Duodenal mucosa (tissue), 2 donors: Measurements from ENCODE around the gene STPG4.
"Not testable (repeated sequence)": the region's sequence is repeated elsewhere in the genome, so short reads cannot be mapped to it uniquely, and the experiment has no call there.

Source experiments
- H3K27ac ChIP-seq: one replicate; pipeline ENCODE4 v1.7.0; 2013; ENCODE audit warnings: low read depth, low read length
- H3K27me3 ChIP-seq, 2 donors: one replicate each; pipeline ENCODE4 v1.7.0; 2013; ENCODE audit warnings: low read length in 2 of 2, control low read depth in 1 of 2; ENCODE audit not compliant: insufficient read depth in 2 of 2, control insufficient read depth in 1 of 2
- H3K36me3 ChIP-seq, 2 donors: one replicate each; pipeline ENCODE4 v1.7.0; 2013; ENCODE audit warnings: low read length in 2 of 2, control low read depth in 1 of 2; ENCODE audit not compliant: insufficient read depth in 2 of 2, control insufficient read depth in 1 of 2
- H3K4me1 ChIP-seq, 2 donors: one replicate each; pipeline ENCODE4 v1.7.0; 2013; ENCODE audit warnings: low read length in 2 of 2, control low read depth in 1 of 2; ENCODE audit not compliant: insufficient read depth in 2 of 2, control insufficient read depth in 1 of 2
- H3K4me3 ChIP-seq, 2 donors: one replicate each; pipeline ENCODE4 v1.7.0; 2013; ENCODE audit warnings: low read length in 2 of 2, low read depth in 1 of 2
- H3K9ac ChIP-seq, 2 donors: one replicate each; pipeline ENCODE4 v1.7.0; 2013; ENCODE audit warnings: low read length in 2 of 2, low read depth in 1 of 2
- H3K9me3 ChIP-seq, 2 donors: one replicate each; pipeline ENCODE4 v1.7.0; 2013; ENCODE audit warnings: low read length in 2 of 2, control low read depth in 1 of 2; ENCODE audit not compliant: control insufficient read depth in 1 of 2

Gene STPG4

DNA sequence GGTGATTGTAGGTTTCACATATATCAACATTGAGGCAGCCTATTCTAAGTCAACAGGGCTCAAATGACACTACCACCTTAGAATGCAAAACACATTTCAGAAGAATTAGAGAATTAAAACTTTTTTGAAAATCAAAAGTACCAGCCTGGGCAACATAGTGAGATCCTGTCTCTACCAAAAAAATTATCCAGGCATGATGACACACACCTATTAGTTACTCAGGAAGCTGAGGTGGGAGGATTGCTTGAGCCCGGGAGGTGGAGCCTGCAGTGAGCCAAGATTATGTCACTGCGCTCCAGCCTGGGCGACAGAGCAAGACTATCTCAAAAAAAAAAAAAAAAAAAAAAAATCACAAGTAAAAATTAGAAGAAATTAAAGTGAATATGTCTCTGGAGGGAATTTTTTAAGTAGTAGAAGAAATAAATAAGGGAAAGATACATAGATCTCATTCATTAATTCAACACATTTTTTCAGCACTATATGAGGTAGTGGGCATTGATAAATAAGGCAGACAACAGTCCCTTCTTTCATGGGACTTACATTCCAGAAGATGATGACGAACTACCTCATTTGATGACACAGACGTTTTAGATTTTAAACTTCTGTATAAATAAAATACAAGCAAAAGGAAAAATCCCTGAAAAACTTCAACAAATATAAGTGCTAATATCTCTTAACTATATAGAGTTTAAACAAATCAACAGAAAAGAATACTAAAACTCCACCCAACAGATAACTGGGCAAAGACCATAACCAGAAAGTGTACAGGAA is 42.3 kb downstream of the STPG4 start:
- no peaks in the 10 kb centered on the region for H3K27me3 ChIP-seq
- no peak overlapping the region for H3K4me3 ChIP-seq
- H3K27ac ChIP-seq: no peak overlapping the region

DNA sequence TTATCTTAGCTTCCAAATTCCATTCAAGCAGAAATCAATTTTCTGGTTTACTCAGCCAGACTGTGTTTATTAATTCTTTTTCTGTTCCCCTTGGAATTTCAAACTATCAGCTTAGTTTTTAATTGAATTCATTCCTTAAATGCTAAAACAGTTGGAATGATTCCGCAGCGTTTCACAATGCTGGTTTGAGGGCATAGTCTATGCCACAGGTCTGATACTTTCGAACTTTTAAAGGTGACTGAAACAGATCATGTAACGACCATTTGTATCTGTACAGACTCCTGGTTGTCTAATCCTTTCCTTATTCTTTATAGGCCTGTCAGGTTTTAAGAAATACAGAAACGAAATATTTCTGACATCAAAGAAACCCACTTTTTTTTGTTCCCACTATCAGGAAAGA is 45.4 kb downstream of the STPG4 start:
- Histone ChIP-seq H3K27ac (no peak overlapping the region), H3K27me3 (no peaks in the 10 kb centered on the region), H3K36me3 (no peaks in the 10 kb centered on the region), H3K9ac (no peak overlapping the region), H3K4me1 (no peaks in the 10 kb centered on the region), H3K9me3 (no peaks in the 10 kb centered on the region), H3K4me3 (no peak overlapping the region)

More for the DNA sequence above, 42.3 kb downstream of the STPG4 start:
- Histone ChIP-seq H3K36me3 (no peaks in the 10 kb centered on the region), H3K4me1 (no peaks in the 10 kb centered on the region), H3K9me3 (no peaks in the 10 kb centered on the region), H3K9ac (no peak overlapping the region)

DNA sequence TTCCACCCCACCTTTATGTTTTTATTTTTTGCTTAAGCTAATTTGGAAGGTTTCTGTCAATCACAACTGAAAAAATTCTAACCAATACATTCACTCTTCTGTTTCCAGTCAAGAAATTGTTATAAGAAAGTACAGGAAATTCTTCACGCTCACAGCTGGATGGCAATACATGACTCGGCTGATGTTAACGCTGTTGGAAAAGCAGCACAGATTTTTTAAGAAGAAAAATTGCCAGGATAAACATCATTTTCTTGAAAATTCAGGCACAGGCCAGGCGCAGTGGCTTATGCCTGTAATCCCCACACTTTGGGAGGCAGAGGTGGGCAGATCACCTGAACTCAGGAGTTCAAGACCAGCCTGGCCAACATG is 46.1 kb downstream of the STPG4 start:
- no peak overlapping the region for H3K27ac ChIP-seq
- H3K4me3 ChIP-seq: no peak overlapping the region
- no peaks in the 10 kb centered on the region for H3K27me3 ChIP-seq
- no peaks in the 10 kb centered on the region for H3K9me3 ChIP-seq
- no peak overlapping the region for H3K9ac ChIP-seq
- no peaks in the 10 kb centered on the region for H3K36me3 ChIP-seq
- no peaks in the 10 kb centered on the region for H3K4me1 ChIP-seq

DNA sequence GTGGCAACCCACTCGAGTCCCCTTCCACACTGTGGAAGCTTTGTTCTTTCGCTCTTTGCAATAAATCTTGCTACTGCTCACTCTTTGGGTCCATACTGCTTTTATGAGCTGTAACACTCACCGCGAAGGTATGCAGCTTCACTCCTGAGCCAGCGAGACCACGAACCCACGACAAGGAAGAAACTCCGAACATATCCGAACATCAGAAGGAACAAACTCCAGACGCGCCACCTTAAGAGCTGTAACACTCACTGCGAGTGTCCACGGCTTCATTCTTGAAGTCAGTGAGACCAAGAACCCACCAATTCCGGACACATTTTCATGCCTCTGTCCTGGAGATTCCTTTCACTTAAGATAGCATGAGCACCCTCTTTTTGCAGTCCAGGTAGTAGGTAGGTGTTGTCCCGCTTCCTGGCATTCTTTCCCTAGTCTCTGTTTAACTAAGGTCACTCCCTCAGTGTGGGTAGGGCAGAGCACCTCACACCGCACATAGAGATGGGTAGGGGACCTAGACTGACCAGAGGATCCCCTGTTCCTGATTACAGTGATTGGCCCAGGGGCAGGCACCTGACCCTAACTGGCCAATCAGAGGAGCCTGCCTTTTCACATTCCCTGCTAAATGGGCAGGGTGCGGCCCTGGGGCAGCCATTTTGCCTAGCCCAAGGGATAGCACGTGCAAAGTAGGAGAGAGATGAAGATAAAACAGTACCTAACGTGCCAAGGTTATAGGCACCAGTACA is 46.7 kb downstream of the STPG4 start:
- H3K4me1 ChIP-seq, H3K9me3 ChIP-seq, H3K27me3 ChIP-seq, H3K36me3 ChIP-seq, H3K27ac ChIP-seq, H3K4me3 ChIP-seq, H3K9ac ChIP-seq: not testable (repeated sequence)

DNA sequence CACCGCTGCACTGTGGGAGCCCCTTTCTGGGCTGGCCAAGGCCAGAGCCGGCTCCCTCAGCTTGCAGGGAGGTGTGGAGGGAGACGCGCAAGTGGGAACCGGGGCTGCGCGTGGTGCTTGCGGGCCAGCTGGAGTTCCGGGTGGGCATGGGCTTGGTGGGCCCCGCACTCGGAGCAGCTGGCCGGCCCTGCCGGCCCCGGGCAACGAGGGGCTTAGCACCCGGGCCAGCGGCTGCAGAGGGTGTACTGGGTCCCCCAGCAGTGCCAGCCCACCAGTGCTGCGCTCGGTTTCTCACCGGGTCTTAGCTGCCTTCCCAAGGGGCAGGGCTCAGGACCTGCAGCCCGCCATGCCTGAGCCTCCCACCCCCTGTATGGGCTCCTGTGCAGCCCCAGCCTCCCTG is 47.9 kb downstream of the STPG4 start:
- not testable (repeated sequence) for H3K27ac ChIP-seq, H3K9me3 ChIP-seq, H3K4me3 ChIP-seq, H3K36me3 ChIP-seq, H3K9ac ChIP-seq, H3K4me1 ChIP-seq, H3K27me3 ChIP-seq

DNA sequence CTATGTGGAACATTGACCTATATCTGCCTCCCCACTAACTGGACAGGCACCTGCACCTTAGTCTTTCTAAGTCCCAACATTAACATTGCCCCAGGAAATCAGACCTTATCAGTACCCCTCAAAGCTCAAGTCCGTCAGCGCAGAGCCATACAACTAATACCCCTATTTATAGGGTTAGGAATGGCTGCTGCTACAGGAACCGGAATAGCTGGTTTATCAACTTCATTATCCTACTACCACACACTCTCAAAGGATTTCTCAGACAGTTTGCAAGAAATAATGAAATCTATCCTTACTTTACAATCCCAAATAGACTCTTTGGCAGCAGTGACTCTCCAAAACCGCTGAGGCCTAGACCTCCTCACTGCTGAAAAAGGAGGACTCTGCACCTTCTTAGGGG is 48.9 kb downstream of the STPG4 start:
- not testable (repeated sequence) for H3K27ac ChIP-seq, H3K9ac ChIP-seq, H3K4me1 ChIP-seq, H3K36me3 ChIP-seq, H3K4me3 ChIP-seq, H3K27me3 ChIP-seq, H3K9me3 ChIP-seq

DNA sequence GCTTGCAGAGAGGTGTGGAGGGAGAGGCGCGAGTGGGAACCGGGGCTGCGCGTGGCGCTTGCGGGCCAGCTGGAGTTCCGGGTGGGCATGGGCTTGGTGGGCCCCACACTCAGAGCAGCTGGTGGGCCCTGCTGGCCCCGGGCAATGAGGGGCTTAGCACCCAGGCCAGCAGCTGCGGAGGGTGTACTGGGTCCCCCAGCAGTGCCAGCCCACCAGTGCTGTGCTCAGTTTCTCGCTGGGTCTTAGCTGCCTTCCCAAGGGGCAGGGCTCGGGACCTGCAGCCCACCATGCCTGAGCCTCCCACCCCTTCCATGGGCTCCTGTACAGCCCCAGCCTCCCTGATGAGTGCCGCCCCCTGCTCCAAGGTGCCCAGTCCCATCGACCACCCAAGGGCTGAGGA is 55.4 kb downstream of the STPG4 start:
- not testable (repeated sequence) for H3K4me3 ChIP-seq, H3K27me3 ChIP-seq, H3K36me3 ChIP-seq, H3K9ac ChIP-seq, H3K4me1 ChIP-seq, H3K9me3 ChIP-seq, H3K27ac ChIP-seq

DNA sequence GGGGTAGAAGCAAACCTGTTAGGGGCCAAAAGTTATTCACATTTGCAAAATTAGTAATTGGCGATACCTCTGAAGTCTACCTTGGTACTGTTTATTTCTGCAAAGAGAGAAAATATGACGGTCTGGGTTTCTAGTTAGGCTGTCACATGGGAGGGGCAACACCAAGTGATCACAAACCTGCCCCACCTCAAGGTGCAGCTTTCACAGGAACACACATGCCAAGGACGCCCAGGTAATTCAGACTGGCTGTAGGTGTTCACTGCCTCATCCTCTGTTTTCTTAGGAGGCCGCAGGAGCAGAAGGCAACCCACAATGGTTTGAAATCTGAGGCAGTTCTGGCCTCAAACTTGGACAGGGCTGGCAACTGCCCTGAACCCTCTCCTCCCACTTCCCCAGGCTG is 56.2 kb downstream of the STPG4 start:
- H3K4me1 ChIP-seq: no peaks in the 10 kb centered on the region
- no peak overlapping the region for H3K9ac ChIP-seq
- no peaks in the 10 kb centered on the region for H3K9me3 ChIP-seq
- H3K4me3 ChIP-seq: no peak overlapping the region
- H3K27ac ChIP-seq: no peak overlapping the region
- H3K27me3 ChIP-seq: no peaks in the 10 kb centered on the region
- H3K36me3 ChIP-seq: no peaks in the 10 kb centered on the region

DNA sequence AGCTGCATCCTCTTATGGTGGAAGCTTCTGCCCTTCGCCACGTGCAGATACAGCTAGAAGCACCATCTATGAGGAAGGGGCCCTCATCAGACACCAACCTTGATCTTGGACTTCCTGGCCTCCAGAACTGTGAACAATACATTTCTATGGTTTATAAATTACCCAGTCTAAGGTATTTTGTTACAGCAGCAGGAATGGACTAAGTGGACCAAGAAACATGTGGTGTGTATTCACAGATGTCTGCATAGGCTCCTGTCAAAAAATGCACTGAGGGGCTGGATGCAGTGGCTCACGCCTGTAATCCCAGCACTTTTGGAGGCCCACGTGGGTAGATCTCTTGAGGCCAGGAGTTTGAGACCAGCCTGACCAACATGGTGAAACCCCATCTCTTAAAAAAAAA is 57.5 kb downstream of the STPG4 start:
- no peak overlapping the region for H3K9ac ChIP-seq
- H3K27ac ChIP-seq: no peak overlapping the region
- no peaks in the 10 kb centered on the region for H3K36me3 ChIP-seq
- H3K4me1 ChIP-seq: no peaks in the 10 kb centered on the region
- no peaks in the 10 kb centered on the region for H3K27me3 ChIP-seq
- no peaks in the 10 kb centered on the region for H3K9me3 ChIP-seq
- no peak overlapping the region for H3K4me3 ChIP-seq

DNA sequence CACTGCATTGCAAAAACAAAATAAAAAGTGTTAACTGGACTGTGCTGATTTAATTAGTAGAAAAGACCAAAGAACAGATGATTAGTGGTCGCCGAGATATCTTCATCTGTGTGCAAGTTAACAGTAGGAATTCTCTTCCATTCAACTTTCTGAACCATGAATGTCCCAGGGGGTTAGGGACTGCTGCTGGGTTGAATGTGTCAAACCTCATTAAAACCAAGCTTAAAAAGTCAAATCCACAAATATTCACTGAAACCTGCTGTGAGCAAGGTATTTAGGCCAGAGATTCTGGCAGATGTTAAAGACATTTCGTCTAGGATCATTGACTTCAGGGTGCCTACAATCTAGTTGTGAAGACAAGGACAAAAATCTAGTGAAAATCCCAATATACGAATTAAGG is 58.7 kb downstream of the STPG4 start:
- Histone ChIP-seq H3K36me3 (no peaks in the 10 kb centered on the region), H3K27ac (no peak overlapping the region), H3K4me3 (no peak overlapping the region), H3K9me3 (no peaks in the 10 kb centered on the region), H3K9ac (no peak overlapping the region), H3K27me3 (no peaks in the 10 kb centered on the region), H3K4me1 (no peaks in the 10 kb centered on the region)
